Gastroesophageal sphincter (tissue), 4 donors: ENCODE results near the gene DPYSL4. TPM values are rescaled to one million over a fixed set of nuclear protein-coding genes. Genes with fewer than 3 reads are reported as not detected.
"Not testable (repeated sequence)": the region's sequence is repeated elsewhere in the genome, so short reads cannot be mapped to it uniquely, and the experiment has no call there.

Source experiments
- ATAC-seq: fragments of 150-250 bp; one replicate; pipeline ENCODE4 v1.9.1; 2016; ENCODE audit warnings: mild to moderate bottlenecking, moderate library complexity
- H3K27ac ChIP-seq, 4 donors: fragments of 200-600 bp; sonication (generic) in 3 of 4; 1 replicate in 3 of 4; 2 replicates in 1 of 4; pipeline ENCODE4 v1.5.1; 2016 to 2019
- H3K27me3 ChIP-seq: fragments of 200-600 bp; sonication (generic); one replicate; pipeline ENCODE4 v1.5.1; 2019
- H3K36me3 ChIP-seq, 2 donors: fragments of 200-600 bp; sonication (generic); one replicate each; pipeline ENCODE4 v1.5.1; 2019; ENCODE audit warnings: control low read depth in 1 of 2
- H3K4me1 ChIP-seq, 3 donors: fragments of 200-600 bp; sonication (generic); 1 replicate in 2 of 3; 2 replicates in 1 of 3; pipeline ENCODE4 v1.5.1; 2016 to 2019; ENCODE audit warnings: control low read depth in 2 of 3
- H3K4me3 ChIP-seq, 2 donors: fragments of 200-600 bp; sonication (generic); one replicate each; pipeline ENCODE4 v1.5.1; 2019; ENCODE audit warnings: mild to moderate bottlenecking in 1 of 2, moderate library complexity in 1 of 2
- H3K9me3 ChIP-seq, 3 donors: fragments of 200-600 bp; sonication (generic); one replicate each; pipeline ENCODE4 v1.5.1; 2017 to 2019; ENCODE audit warnings: control low read depth in 2 of 3
- CTCF ChIP-seq, 4 experiments: fragments of 200-600 bp in 2 of 4; fragments of 450-650 bp in 2 of 4; sonication (generic) in 1 of 4; IDR thresholded peaks; one replicate each; pipeline ENCODE4 v1.5.1; 2017 to 2019; ENCODE audit warnings: antibody characterized with exemption in 4 of 4, mild to moderate bottlenecking in 2 of 4, moderate library complexity in 2 of 4
- EP300 ChIP-seq: sonication (generic); formaldehyde crosslinking; IDR thresholded peaks from one replicate; pipeline ENCODE4 v1.6.1; 2017; ENCODE audit warnings: antibody characterized with exemption, mild to moderate bottlenecking
- POLR2A ChIP-seq, 2 donors: fragments of 450-650 bp; IDR thresholded peaks; one replicate each; pipeline ENCODE4 v1.6.1; 2017; ENCODE audit warnings: antibody characterized with exemption in 2 of 2, mild to moderate bottlenecking in 2 of 2, moderate library complexity in 1 of 2
- POLR2AphosphoS5 ChIP-seq: sonication (generic); formaldehyde crosslinking; IDR thresholded peaks from one replicate; pipeline ENCODE4 v1.6.1; 2017; ENCODE audit warnings: antibody characterized with exemption
- WGBS, 2 donors: methylation state at CpG; one replicate each; pipeline ENCODE4 v1.1.5; 2018; ENCODE audit warnings: low coverage in 1 of 2; 5-methylcytosine and 5-hydroxymethylcytosine counted together
- total RNA-seq, 4 donors: library from RNA; depleted of rRNA; stranded (reverse); fragments of >200 nt; gene quantifications; one replicate each; pipeline ENCODE4 v1.1.0, GENCODE V29; 2016

Gene DPYSL4
- total RNA-seq, 4 donors from 2014 or later: 1.6 to 2.6 (median 1.9) TPM

GRCh38 chr10:132160834-132161622, 25.7 kb upstream of the DPYSL4 start:
- Histone ChIP-seq H3K36me3 (peaks cover 0 to 13% of the 10 kb centered on the region in 2 donors), H3K4me1 (peaks cover 0 to 19% (median 0%) of the 10 kb centered on the region in 3 donors)
- WGBS, 2 donors: no CpG with 5 or more reads among the region's 4 CpGs
- not testable (repeated sequence) for H3K27me3 ChIP-seq, H3K4me3 ChIP-seq, H3K27ac ChIP-seq, H3K9me3 ChIP-seq, ATAC-seq

- peaks cover 0 to 20% of the 10 kb centered on the region in 2 donors for H3K36me3 ChIP-seq
- no peak overlapping the region for H3K4me3 ChIP-seq
- TF ChIP-seq EP300 (no peak), POLR2AphosphoS5 (no peak), POLR2A (IDR thresholded peaks at IDR 0.05) (no peak), CTCF (IDR thresholded peaks at IDR 0.05) (no peak)
- peaks cover 0 to 19% (median 0%) of the 10 kb centered on the region in 3 donors for H3K4me1 ChIP-seq
- 56 to 80% methylated on average over 1 of the region's 12 CpGs for WGBS, 2 donors
- peaks cover 4% of the 10 kb centered on the region for H3K27me3 ChIP-seq
- no peaks in the 10 kb centered on the region for H3K9me3 ChIP-seq
- ATAC-seq: no peak
- H3K27ac ChIP-seq: no peak overlapping the region
Measured at GRCh38 chr10:132162021-132162531, 24.7 kb upstream of the DPYSL4 start.

- no peaks in the 10 kb centered on the region for H3K9me3 ChIP-seq
- peaks cover 0 to 19% (median 0%) of the 10 kb centered on the region in 3 donors for H3K4me1 ChIP-seq
- TF ChIP-seq POLR2A (IDR thresholded peaks at IDR 0.05) (no peak), EP300 (no peak), POLR2AphosphoS5 (no peak), CTCF (IDR thresholded peaks at IDR 0.05) (no peak)
- no peak for ATAC-seq
- no peak overlapping the region for H3K4me3 ChIP-seq
- WGBS, 2 donors: 36 to 73% methylated on average over 2 to 3 of the region's 10 CpGs
- H3K36me3 ChIP-seq: peaks cover 0 to 26% of the 10 kb centered on the region in 2 donors
- no peak overlapping the region for H3K27ac ChIP-seq
- peaks cover 4% of the 10 kb centered on the region for H3K27me3 ChIP-seq
Measured at GRCh38 chr10:132162590-132163277, 24.0 kb upstream of the DPYSL4 start.

GRCh38 chr10:132163278-132163765, 23.4 kb upstream of the DPYSL4 start:
- no peak for ATAC-seq
- no peaks in the 10 kb centered on the region for H3K9me3 ChIP-seq
- no peak overlapping the region for H3K27ac ChIP-seq
- peaks cover 4% of the 10 kb centered on the region for H3K27me3 ChIP-seq
- no peak overlapping the region for H3K4me3 ChIP-seq
- peaks cover 0 to 32% of the 10 kb centered on the region in 2 donors for H3K36me3 ChIP-seq
- 0 to 50% methylated on average over 1 to 2 of the region's 16 CpGs for WGBS, 2 donors
- TF ChIP-seq POLR2A (IDR thresholded peaks at IDR 0.05): no peak
- no peak for TF ChIP-seq CTCF (IDR thresholded peaks at IDR 0.05)
- no peak for TF ChIP-seq POLR2AphosphoS5
- TF ChIP-seq EP300: no peak
- H3K4me1 ChIP-seq: peaks cover 0 to 19% (median 0%) of the 10 kb centered on the region in 3 donors

- H3K4me3 ChIP-seq: no peak overlapping the region
- no peak overlapping the region for H3K27ac ChIP-seq
- no peaks in the 10 kb centered on the region for H3K9me3 ChIP-seq
- WGBS, 2 donors: 68% methylated on average over 3 of the region's 17 CpGs; no CpG with 5 or more reads in 1 of the 2 donors
- TF ChIP-seq POLR2A (IDR thresholded peaks at IDR 0.05): no peak
- no peak for TF ChIP-seq CTCF (IDR thresholded peaks at IDR 0.05)
- TF ChIP-seq EP300: no peak
- TF ChIP-seq POLR2AphosphoS5: no peak
- ATAC-seq: no peak
- peaks cover 0 to 38% of the 10 kb centered on the region in 2 donors for H3K36me3 ChIP-seq
- peaks cover 10% of the 10 kb centered on the region for H3K27me3 ChIP-seq
- peaks cover 0 to 19% (median 0%) of the 10 kb centered on the region in 3 donors for H3K4me1 ChIP-seq
Measured at GRCh38 chr10:132163826-132164515, 22.8 kb upstream of the DPYSL4 start.
